ENCODE data around the gene UBASH3A.
"Not testable (repeated sequence)": the region's sequence is repeated elsewhere in the genome, so short reads cannot be mapped to it uniquely, and the experiment has no call there.

Gene UBASH3A

GRCh38 chr21:42390193-42390592 is 13.5 kb upstream of the UBASH3A start:
- no peak for DNase-seq (ENCODE audit: low read depth)

GRCh38 chr21:42390696-42391095 is 13.0 kb upstream of the UBASH3A start:
- no peak for DNase-seq (ENCODE audit: low read depth)

GRCh38 chr21:42391297-42391696 is 12.4 kb upstream of the UBASH3A start:
- DNase-seq (ENCODE audit: low read depth): no peak

- DNase-seq (ENCODE audit: low read depth): no peak
These were observed 10.8 kb upstream of the UBASH3A start for GRCh38 chr21:42392731-42393442.

- no peak for DNase-seq (ENCODE audit: low read depth)
These were observed 10.2 kb upstream of the UBASH3A start for GRCh38 chr21:42393443-42393950.

- no peak for DNase-seq (ENCODE audit: low read depth)
These were observed 8.4 kb upstream of the UBASH3A start for GRCh38 chr21:42395302-42395701.

GRCh38 chr21:42395905-42396651 is 7.6 kb upstream of the UBASH3A start, which contains the start of gene TMPRSS3:
Gene TMPRSS3, minus strand, starts transcription at chr21:42396052. Its CDS starts 635 bp downstream, at chr21:42395417.
- no peak for DNase-seq (ENCODE audit: low read depth)

GRCh38 chr21:42396799-42397745 is 6.6 kb upstream of the UBASH3A start:
- DNase-seq (ENCODE audit: low read depth): no peak

- DNase-seq (ENCODE audit: low read depth): no peak
These were observed 5.8 kb upstream of the UBASH3A start for GRCh38 chr21:42397746-42398394.

- no peak for DNase-seq (ENCODE audit: low read depth)
These were observed 5.2 kb upstream of the UBASH3A start for GRCh38 chr21:42398436-42399028.

- no peak for DNase-seq (ENCODE audit: low read depth)
These were observed 3.2 kb upstream of the UBASH3A start for GRCh38 chr21:42400525-42400924.

- no peak for DNase-seq (ENCODE audit: low read depth)
These were observed 2.5 kb upstream of the UBASH3A start for GRCh38 chr21:42401154-42401553.

GRCh38 chr21:42401820-42402251 is 1.9 kb upstream of the UBASH3A start:
- DNase-seq (ENCODE audit: low read depth): no peak

GRCh38 chr21:42404539-42404938 is 837 bp downstream of the UBASH3A start:
- DNase-seq (ENCODE audit: low read depth): no peak

- DNase-seq (ENCODE audit: low read depth): no peak
These were observed 1.6 kb downstream of the UBASH3A start for GRCh38 chr21:42405064-42406013.

- no peak for DNase-seq (ENCODE audit: low read depth)
These were observed 2.5 kb downstream of the UBASH3A start for GRCh38 chr21:42406201-42406621.

GRCh38 chr21:42406866-42407265 is 3.2 kb downstream of the UBASH3A start:
- no peak for DNase-seq (ENCODE audit: low read depth)

- no peak for DNase-seq (ENCODE audit: low read depth)
These were observed 3.8 kb downstream of the UBASH3A start for GRCh38 chr21:42407476-42407875.

- not testable (repeated sequence) for DNase-seq (ENCODE audit: low read depth)
These were observed 5.0 kb downstream of the UBASH3A start for GRCh38 chr21:42408718-42409117.

GRCh38 chr21:42409366-42409765 is 5.7 kb downstream of the UBASH3A start:
- DNase-seq (ENCODE audit: low read depth): no peak

Data from non-pigmented ciliary epithelial cell (primary cell).